Activated naive CD8-positive, alpha-beta T cell treated with anti-CD3 and anti-CD28 coated beads for 36 hours (primary cell): ENCODE measurements around the gene KRTAP29-1. TPM values are rescaled to one million over a fixed set of nuclear protein-coding genes. Genes with fewer than 3 reads are reported as not detected.
A peak's percentile ranks its signal among the peaks of the same experiment; 100 is the strongest.

ENCODE experiments used
- DNase-seq: peaks from one replicate; pipeline ENCODE4 v3.0.0; 2021
- H3K27ac Mint-ChIP-seq: one replicate; pipeline ENCODE4 v1.8.0; 2022; ENCODE audit warnings: mild to moderate bottlenecking, moderate library complexity, mixed read lengths
- H3K27me3 Mint-ChIP-seq: one replicate; pipeline ENCODE4 v1.8.0; 2022; ENCODE audit warnings: mild to moderate bottlenecking, mixed read lengths
- H3K36me3 Mint-ChIP-seq: one replicate; pipeline ENCODE4 v1.8.0; 2021; ENCODE audit warnings: mild to moderate bottlenecking, mixed read lengths
- H3K4me1 Mint-ChIP-seq: one replicate; pipeline ENCODE4 v1.8.0; 2021; ENCODE audit warnings: mixed read lengths
- H3K4me3 Mint-ChIP-seq: one replicate; pipeline ENCODE4 v1.8.0; 2022; ENCODE audit warnings: mild to moderate bottlenecking, moderate library complexity, mixed read lengths
- H3K9me3 Mint-ChIP-seq: one replicate; pipeline ENCODE4 v1.8.0; 2022; ENCODE audit warnings: mixed read lengths
- total RNA-seq, 2 experiments: library from RNA; stranded (reverse); gene quantifications; one replicate each; pipeline ENCODE4 v1.2.3, GENCODE V29; 2021

KRTAP29-1 gene
- total RNA-seq, 2 experiments from 2014 or later, result not detected

DNA sequence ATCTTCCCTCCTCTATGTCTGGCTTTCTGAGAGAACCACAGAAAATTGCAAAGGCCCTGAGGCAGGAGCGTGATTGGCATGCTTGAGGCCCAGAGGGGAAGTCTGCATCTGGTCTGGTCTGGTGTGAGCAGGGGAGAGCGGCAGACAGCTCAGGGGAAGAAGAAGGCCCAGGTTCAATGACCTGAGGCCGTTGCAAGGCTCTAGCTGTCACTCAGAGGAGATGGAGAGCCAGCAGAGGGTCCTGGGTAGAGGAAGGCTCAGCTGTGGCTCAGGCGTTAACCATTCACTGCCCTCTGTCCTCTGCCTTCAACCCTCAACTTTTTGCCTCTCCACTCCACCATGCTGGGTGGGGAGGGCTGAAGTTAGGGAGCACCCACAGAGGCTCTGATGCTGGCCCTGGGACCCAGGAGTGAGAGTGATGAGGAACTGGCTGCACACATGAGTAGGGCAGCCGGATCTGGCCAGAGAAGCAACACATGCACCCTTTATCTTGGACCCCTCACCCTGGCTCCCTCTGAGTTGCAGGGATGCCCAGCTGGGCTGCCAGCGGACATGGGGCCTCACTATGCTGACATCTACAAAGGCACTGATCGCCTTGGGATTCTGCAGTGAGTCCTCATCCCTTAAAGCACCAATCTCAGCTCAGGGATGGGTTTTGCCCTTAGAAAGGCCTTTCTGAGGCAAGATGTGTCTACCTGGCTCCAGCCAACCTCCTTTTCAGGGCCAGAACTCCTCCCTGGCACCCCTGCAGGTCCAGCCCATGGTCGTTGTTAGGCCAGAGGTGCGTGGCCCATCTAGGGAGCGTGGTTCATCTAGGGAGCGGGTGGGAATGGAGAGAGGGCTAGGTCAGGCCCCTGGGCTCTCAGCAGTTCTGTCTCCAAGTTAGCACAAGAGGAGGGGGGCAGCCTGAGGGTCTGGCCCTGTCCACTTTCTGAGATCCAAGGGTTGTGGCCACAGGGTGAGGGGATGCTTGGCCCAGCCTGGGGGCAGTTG lies 20.5 kb upstream of the KRTAP29-1 start:
- no peak for DNase-seq
- no peak overlapping the region for H3K4me3 Mint-ChIP-seq
- H3K9me3 Mint-ChIP-seq, result peaks cover 14% of the 10 kb centered on the region
- no peak overlapping the region for H3K27ac Mint-ChIP-seq
- peaks cover 24% of the 10 kb centered on the region for H3K4me1 Mint-ChIP-seq
- peaks cover 10% of the 10 kb centered on the region for H3K36me3 Mint-ChIP-seq
- no peaks in the 10 kb centered on the region for H3K27me3 Mint-ChIP-seq

DNA sequence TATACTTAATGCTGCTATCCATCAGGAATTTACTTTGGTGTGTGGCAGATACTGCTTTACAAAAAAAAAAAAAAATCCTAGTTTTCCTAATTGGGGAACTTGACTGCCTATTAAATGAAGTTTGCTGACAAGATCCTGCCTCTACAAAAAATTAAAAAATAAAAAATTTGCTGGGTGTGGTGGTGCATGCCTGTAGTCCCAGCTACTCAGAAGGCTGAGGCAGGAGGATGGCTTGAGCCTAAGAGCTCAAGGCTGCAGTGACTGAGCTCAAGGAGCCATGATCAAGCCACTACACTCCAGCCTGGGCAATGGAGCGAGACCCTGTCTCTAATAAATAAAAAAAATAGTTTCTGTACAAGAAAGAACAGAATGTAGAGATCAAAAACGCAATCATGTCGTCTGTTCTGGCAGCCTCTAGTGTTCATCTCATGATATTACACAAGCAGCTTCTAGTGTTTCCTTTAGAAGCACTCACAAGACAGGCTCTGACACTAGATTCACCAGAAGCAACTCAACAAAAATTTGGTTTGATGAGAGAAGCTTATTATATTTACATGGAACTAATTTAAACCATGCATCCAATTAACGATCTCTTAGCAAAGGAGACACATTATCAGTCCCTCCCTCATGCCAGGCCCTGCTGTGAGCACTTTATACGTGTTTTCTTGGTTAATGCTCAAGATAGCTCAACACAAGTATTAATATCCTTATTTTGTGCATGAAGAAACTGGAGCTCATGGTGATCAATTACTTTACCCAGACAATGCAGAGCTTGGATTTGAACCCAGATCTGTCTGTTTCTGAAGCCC lies 19.6 kb upstream of the KRTAP29-1 start:
- Mint-ChIP-seq H3K36me3 (peaks cover 10% of the 10 kb centered on the region), H3K4me1 (peaks cover 21% of the 10 kb centered on the region), H3K27me3 (no peaks in the 10 kb centered on the region), H3K4me3 (no peak overlapping the region), H3K27ac (no peak overlapping the region), H3K9me3 (peaks cover 14% of the 10 kb centered on the region)
- no peak for DNase-seq

GRCh38 chr17:41318231-41318630 lies 15.6 kb upstream of the KRTAP29-1 start:
- Mint-ChIP-seq H3K27me3 (no peaks in the 10 kb centered on the region), H3K27ac (no peak overlapping the region), H3K4me1 (peaks cover 3% of the 10 kb centered on the region), H3K9me3 (peaks cover 14% of the 10 kb centered on the region), H3K36me3 (peaks cover 10% of the 10 kb centered on the region), H3K4me3 (no peak overlapping the region)
- DNase-seq, result no peak

DNA sequence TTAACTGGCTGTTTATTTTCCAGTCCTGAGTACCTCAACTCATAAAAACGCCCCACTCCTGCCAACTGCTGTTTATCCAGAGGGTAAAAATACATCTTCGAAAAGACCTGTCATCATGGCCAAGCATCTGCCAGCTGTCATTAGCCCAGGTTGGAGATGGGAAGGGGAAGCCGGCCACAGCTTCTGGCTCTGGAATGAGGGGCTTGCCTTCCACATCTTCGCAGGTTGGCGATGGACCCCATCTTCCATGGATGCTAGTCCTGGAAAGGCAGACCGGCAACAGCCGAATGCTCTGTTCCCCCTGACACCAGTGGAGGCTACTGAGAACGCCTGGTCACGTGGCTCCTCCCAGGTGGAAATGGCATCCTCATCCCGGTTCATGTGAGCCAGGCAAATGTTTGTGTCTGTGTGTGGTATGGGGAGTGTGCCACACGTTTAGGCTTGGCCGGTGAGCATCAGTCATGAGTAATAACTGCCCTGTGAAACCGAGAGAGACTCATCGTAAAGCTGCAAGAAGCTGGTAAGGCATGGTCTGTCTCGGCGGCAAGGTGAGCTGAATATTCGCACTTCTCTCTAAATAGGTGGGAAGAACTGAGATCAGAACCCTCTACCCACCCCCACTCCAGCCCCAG lies 13.3 kb upstream of the KRTAP29-1 start:
- Mint-ChIP-seq H3K9me3 (peaks cover 14% of the 10 kb centered on the region), H3K36me3 (peaks cover 10% of the 10 kb centered on the region), H3K27ac (no peak overlapping the region), H3K4me3 (no peak overlapping the region), H3K4me1 (peaks cover 5% of the 10 kb centered on the region), H3K27me3 (no peaks in the 10 kb centered on the region)
- DNase-seq, result no peak

- Mint-ChIP-seq H3K4me1 (peaks cover 10% of the 10 kb centered on the region), H3K27ac (peak within 1 kb of the TSS; percentile 17), H3K9me3 (peaks cover 10% of the 10 kb centered on the region), H3K4me3 (no peak within 1 kb of the TSS), H3K36me3 (peaks cover 10% of the 10 kb centered on the region), H3K27me3 (no peaks in the 10 kb centered on the region)
- no peak for DNase-seq
These were observed 12.6 kb upstream of the KRTAP29-1 start, which contains the start of gene KRTAP17-1 for GRCh38 chr17:41315204-41315794. Gene KRTAP17-1, minus strand, starts transcription at chr17:41315710. Its CDS starts 60 bp downstream, at chr17:41315650.

DNA sequence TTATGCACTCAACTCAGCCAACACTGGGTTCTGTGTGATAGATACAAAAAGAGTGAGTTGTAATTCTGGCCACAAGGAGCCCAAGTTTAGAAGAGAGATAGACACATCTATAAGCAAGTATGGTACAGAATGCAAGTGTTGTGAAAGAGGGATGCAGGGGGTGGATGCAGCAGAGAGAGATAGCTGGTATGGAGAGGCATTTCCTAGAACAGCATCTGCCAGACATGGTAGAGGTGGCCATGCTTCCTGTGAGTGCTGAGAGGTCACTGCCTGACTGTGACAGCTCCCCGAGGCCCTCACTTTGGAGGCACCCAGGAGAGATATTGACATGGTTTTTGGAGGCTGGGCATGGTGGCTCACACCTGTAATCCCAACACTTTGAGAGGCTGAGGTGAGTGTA lies 8.5 kb upstream of the KRTAP29-1 start:
- H3K4me1 Mint-ChIP-seq, result peaks cover 40% of the 10 kb centered on the region
- DNase-seq, result no peak
- peaks cover 1% of the 10 kb centered on the region for H3K9me3 Mint-ChIP-seq
- H3K27me3 Mint-ChIP-seq, result no peaks in the 10 kb centered on the region
- no peak overlapping the region for H3K4me3 Mint-ChIP-seq
- no peaks in the 10 kb centered on the region for H3K36me3 Mint-ChIP-seq
- no peak overlapping the region for H3K27ac Mint-ChIP-seq

- peak within 1 kb of the TSS; percentile 79 for H3K27ac Mint-ChIP-seq
- H3K36me3 Mint-ChIP-seq, result no peaks in the 10 kb centered on the region
- no peak for DNase-seq
- H3K4me3 Mint-ChIP-seq, result peak within 1 kb of the TSS; percentile 49
- H3K27me3 Mint-ChIP-seq, result no peaks in the 10 kb centered on the region
- H3K4me1 Mint-ChIP-seq, result peaks cover 40% of the 10 kb centered on the region
- peaks cover 1% of the 10 kb centered on the region for H3K9me3 Mint-ChIP-seq
These were observed 6.3 kb upstream of the KRTAP29-1 start, which contains the start of gene KRTAP16-1 for GRCh38 chr17:41308918-41309359. Gene KRTAP16-1, minus strand, starts transcription at chr17:41309309. Its CDS starts 56 bp downstream, at chr17:41309253.

GRCh38 chr17:41308251-41308917 lies 5.7 kb upstream of the KRTAP29-1 start:
- Mint-ChIP-seq H3K4me3 (peak overlapping the region; percentile 49), H3K36me3 (no peaks in the 10 kb centered on the region), H3K4me1 (peaks cover 40% of the 10 kb centered on the region), H3K27me3 (no peaks in the 10 kb centered on the region), H3K27ac (peak overlapping the region; percentile 79), H3K9me3 (peaks cover 1% of the 10 kb centered on the region)
- peak; percentile 34 for DNase-seq

DNA sequence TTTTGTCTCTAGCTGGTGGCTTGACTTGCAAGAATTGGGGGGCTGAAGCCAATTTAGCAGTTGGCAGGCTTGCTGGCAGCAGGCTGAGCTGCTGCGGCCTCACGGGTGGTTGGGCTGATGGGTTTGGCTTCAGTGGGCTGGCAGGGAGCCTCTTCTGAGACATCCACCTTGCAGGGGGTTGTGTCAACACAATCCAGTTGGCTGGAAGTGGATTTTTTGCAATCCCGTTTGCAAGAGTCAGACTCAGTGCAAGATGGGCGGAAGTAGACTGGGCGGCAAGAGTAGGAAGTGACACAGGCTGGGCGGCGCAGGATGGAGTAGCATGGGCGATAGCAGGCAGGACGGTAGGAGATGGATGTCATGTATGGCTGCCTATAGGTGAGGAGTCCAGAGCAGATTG lies 5.0 kb upstream of the KRTAP29-1 start:
- no peaks in the 10 kb centered on the region for H3K27me3 Mint-ChIP-seq

DNA sequence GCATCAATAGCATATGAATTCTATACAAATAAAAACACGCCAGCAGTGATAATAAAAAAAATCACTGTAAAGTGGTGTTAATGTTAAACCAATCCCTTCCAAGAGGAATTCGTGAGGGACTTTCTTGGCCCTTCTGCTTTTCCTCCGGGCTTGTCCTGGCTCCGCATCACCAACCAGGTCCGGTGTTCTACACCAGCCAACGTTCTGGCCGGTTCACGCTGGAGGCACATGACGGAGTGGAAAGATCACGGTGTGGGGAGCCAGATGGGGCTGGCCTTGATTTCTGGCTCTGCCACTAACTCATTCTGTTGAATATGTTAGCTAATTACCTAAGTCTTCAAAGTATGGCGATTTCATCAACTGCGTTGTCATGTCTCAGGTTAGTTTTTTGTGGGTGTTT lies 1.4 kb upstream of the KRTAP29-1 start:
- no peak for DNase-seq
- Mint-ChIP-seq H3K36me3 (no peaks in the 10 kb centered on the region), H3K4me1 (peaks cover 37% of the 10 kb centered on the region), H3K27me3 (no peaks in the 10 kb centered on the region), H3K9me3 (peaks cover 5% of the 10 kb centered on the region), H3K4me3 (no peak overlapping the region), H3K27ac (no peak overlapping the region)

More for the DNA sequence above, 5.0 kb upstream of the KRTAP29-1 start:
- Mint-ChIP-seq H3K27ac (no peak overlapping the region), H3K4me1 (peaks cover 40% of the 10 kb centered on the region), H3K36me3 (no peaks in the 10 kb centered on the region), H3K9me3 (peaks cover 1% of the 10 kb centered on the region), H3K4me3 (no peak overlapping the region)
- DNase-seq, result no peak

DNA sequence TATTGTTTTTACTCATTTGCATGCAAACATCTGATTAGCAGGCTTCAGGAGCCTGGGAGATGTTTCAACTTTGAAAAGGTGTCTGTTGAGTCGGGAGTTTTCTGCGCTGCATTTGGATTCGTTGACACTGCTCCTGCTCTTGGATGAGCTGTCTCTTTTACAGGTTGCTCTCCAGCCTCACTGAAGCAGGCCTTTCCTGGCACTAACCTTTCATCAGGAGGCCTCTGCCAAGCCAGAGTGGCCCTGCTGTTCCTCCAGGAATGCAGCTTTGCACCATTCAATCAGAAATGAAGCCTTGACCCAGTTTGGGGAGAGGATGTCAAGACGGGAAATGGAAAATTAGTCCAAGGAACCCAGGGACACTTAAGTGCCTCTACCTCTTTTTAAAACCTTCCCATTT lies 330 bp upstream of the KRTAP29-1 start:
- Mint-ChIP-seq H3K27ac (no peak overlapping the region), H3K9me3 (peaks cover 5% of the 10 kb centered on the region), H3K27me3 (no peaks in the 10 kb centered on the region), H3K4me3 (no peak overlapping the region), H3K36me3 (no peaks in the 10 kb centered on the region), H3K4me1 (peaks cover 26% of the 10 kb centered on the region)
- no peak for DNase-seq

- H3K27ac Mint-ChIP-seq, result no peak overlapping the region
- no peaks in the 10 kb centered on the region for H3K36me3 Mint-ChIP-seq
- no peak for DNase-seq
- peaks cover 5% of the 10 kb centered on the region for H3K9me3 Mint-ChIP-seq
- H3K4me1 Mint-ChIP-seq, result peaks cover 12% of the 10 kb centered on the region
- H3K4me3 Mint-ChIP-seq, result no peak overlapping the region
- no peaks in the 10 kb centered on the region for H3K27me3 Mint-ChIP-seq
These were observed 1.4 kb downstream of the KRTAP29-1 start for GRCh38 chr17:41301204-41301790.

GRCh38 chr17:41298458-41299135 lies 4.1 kb downstream of the KRTAP29-1 start:
- H3K27ac Mint-ChIP-seq, result no peak overlapping the region
- no peaks in the 10 kb centered on the region for H3K27me3 Mint-ChIP-seq
- peaks cover 5% of the 10 kb centered on the region for H3K9me3 Mint-ChIP-seq
- H3K4me1 Mint-ChIP-seq, result peaks cover 12% of the 10 kb centered on the region
- no peaks in the 10 kb centered on the region for H3K36me3 Mint-ChIP-seq
- no peak overlapping the region for H3K4me3 Mint-ChIP-seq
- no peak for DNase-seq
